SKM-1 (cell line): ENCODE measurements around the gene PPP2R2D.
A peak's percentile ranks its signal among the peaks of the same experiment; 100 is the strongest.

ENCODE experiments used
- DNase-seq: peaks from one replicate; lab custom pipeline; 2025; ENCODE audit not compliant: unreplicated experiment; lab: John Stamatoyannopoulos, UW

The PPP2R2D gene

GRCh38 chr10:131900350-131901152, at the start of gene PPP2R2D:
Gene PPP2R2D, plus strand, starts transcription at chr10:131901008. Its CDS starts 141 bp downstream, at chr10:131901149.
- peak; percentile 81 for DNase-seq

- no peak for DNase-seq
Observed at GRCh38 chr10:131851346-131851745, 49.5 kb upstream of the PPP2R2D start.

GRCh38 chr10:131852176-131852822, 48.5 kb upstream of the PPP2R2D start:
- no peak for DNase-seq

GRCh38 chr10:131852823-131853609, 47.8 kb upstream of the PPP2R2D start:
- no peak for DNase-seq

- no peak for DNase-seq
Observed at GRCh38 chr10:131853610-131853964, 47.2 kb upstream of the PPP2R2D start.

GRCh38 chr10:131854579-131855335, 46.1 kb upstream of the PPP2R2D start:
- DNase-seq, result no peak

- no peak for DNase-seq
Observed at GRCh38 chr10:131855461-131856401, 45.1 kb upstream of the PPP2R2D start.

- no peak for DNase-seq
Observed at GRCh38 chr10:131856441-131857094, 44.2 kb upstream of the PPP2R2D start.

GRCh38 chr10:131857156-131858117, 43.4 kb upstream of the PPP2R2D start:
- no peak for DNase-seq

- DNase-seq, result no peak
Observed at GRCh38 chr10:131858118-131858515, 42.7 kb upstream of the PPP2R2D start.

- no peak for DNase-seq
Observed at GRCh38 chr10:131858583-131859340, 42.0 kb upstream of the PPP2R2D start.

- no peak for DNase-seq
Observed at GRCh38 chr10:131859341-131860020, 41.3 kb upstream of the PPP2R2D start.

- DNase-seq, result no peak
Observed at GRCh38 chr10:131860311-131860710, 40.5 kb upstream of the PPP2R2D start.

GRCh38 chr10:131860806-131861440, 39.9 kb upstream of the PPP2R2D start:
- DNase-seq, result no peak

GRCh38 chr10:131862548-131862947, 38.3 kb upstream of the PPP2R2D start:
- DNase-seq, result no peak

- DNase-seq, result no peak
Observed at GRCh38 chr10:131865223-131865917, 35.4 kb upstream of the PPP2R2D start.
